Esophagus squamous epithelium (tissue), 5 donors: Measurements from ENCODE around the gene ANKRD28. TPM values are rescaled to one million over a fixed set of nuclear protein-coding genes. Genes with fewer than 3 reads are reported as not detected.

Source experiments
- DNase-seq: peaks from one replicate; lab custom pipeline; 2025; lab: John Stamatoyannopoulos, UW
- H3K27ac ChIP-seq, 4 donors: fragments of 200-600 bp; sonication (generic); one replicate each; pipeline ENCODE4 v1.5.1; 2016 to 2019; ENCODE audit warnings: mild to moderate bottlenecking in 1 of 4
- H3K27me3 ChIP-seq, 4 donors: fragments of 200-600 bp; sonication (generic); 1 replicate in 3 of 4; 2 replicates in 1 of 4; pipeline versions ENCODE4 v1.5.1 to v1.6.0; 2017 to 2021; ENCODE audit warnings: antibody characterized with exemption in 1 of 4
- H3K36me3 ChIP-seq, 3 donors: fragments of 200-600 bp; sonication (generic); one replicate each; pipeline ENCODE4 v1.5.1; 2016 to 2019
- H3K4me1 ChIP-seq, 3 donors: fragments of 200-600 bp; sonication (generic); one replicate each; pipeline ENCODE4 v1.5.1; 2017 to 2019
- H3K4me3 ChIP-seq, 4 donors: fragments of 200-600 bp; sonication (generic); 1 replicate in 3 of 4; 2 replicates in 1 of 4; pipeline ENCODE4 v1.5.1; 2016 to 2019; ENCODE audit warnings: mild to moderate bottlenecking in 2 of 4, moderate library complexity in 1 of 4
- H3K9me3 ChIP-seq, 3 donors: fragments of 200-600 bp; sonication (generic); one replicate each; pipeline ENCODE4 v1.5.1; 2016 to 2019
- POLR2A ChIP-seq, 4 donors: fragments of 450-650 bp; IDR thresholded peaks; one replicate each; pipeline ENCODE4 v1.6.1; 2017; ENCODE audit warnings: antibody characterized with exemption in 4 of 4, mild to moderate bottlenecking in 4 of 4, moderate library complexity in 3 of 4
- WGBS, 2 donors: methylation state at CpG; one replicate each; pipeline ENCODE4 v1.1.5; 2018; 5-methylcytosine and 5-hydroxymethylcytosine counted together
- intact Hi-C: fragments of 100-400 bp; cut with DNase I; formaldehyde crosslinking; loops from one replicate; pipeline ENCODE4 v1.15.0; 2022
- total RNA-seq, 4 donors: library from RNA; depleted of rRNA; stranded (reverse); fragments of >200 nt; gene quantifications; one replicate each; pipeline ENCODE4 v1.1.0, GENCODE V29; 2016
- TF ChIP-seq, protein P1 (sequence below), 6 experiments: fragments of 450-650 bp in 4 of 6; fragments of 200-600 bp in 2 of 6; sonication (generic) in 2 of 6; IDR thresholded peaks; one replicate each; pipeline ENCODE4 v1.5.1; 2016 to 2019; ENCODE audit warnings: antibody characterized with exemption in 6 of 6, mild to moderate bottlenecking in 4 of 6, moderate library complexity in 4 of 6
- donor health status: DM: yes; HTN: yes; CAD: no.

The ANKRD28 gene
- total RNA-seq, 4 donors from 2014 or later: 20.8 to 49.6 (median 31.8) TPM

DNA sequence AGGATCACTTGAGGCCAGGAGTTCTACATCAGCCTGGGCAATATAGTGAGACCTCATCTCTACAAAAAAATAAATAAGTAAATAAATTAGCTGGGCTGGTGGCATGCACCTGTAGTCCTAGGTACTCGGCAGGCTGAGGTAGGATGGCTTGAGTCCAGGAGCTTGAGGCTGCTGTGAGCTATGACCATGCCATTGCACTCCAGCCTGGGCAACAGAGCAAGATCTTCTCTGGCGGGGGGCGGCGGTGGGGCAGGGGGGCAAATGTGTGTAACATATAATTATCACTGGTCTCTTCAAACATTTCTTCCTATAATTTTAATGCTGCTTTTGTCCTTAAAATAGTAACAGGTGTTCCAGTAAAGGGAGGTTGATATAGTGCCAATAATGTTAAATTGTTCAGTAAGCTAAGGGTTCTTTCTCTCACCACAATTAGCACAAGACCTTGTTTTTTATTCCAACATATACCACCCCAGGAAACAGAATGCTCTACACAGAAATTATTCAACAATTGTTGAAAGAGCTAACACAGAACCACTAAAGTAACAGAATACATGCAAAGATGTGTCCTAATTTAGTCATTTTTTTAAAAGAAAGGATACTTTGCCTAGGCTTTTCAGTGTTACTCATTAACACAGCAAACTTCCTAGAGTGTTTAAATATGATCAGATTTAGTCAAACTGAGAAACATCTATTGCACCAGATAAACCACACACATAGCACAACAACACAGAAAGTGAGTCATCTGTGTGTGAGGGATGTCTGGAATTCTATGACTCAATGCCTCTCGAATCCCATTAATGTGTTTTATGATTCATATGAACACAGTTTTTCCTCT is 29.1 kb downstream of the ANKRD28 start:
- H3K4me3 ChIP-seq: no peak overlapping the region
- H3K9me3 ChIP-seq: no peaks in the 10 kb centered on the region
- H3K27ac ChIP-seq: peak overlapping the region in 3 of 4 donors; percentile 7 to 51 (median 34)
- intact Hi-C loops: no loop called here
- WGBS, 2 donors: 60 to 69% methylated on average over 5 of the region's 5 CpGs
- H3K36me3 ChIP-seq: peaks cover 0 to 18% (median 0%) of the 10 kb centered on the region in 3 donors
- H3K27me3 ChIP-seq: no peaks in the 10 kb centered on the region
- TF ChIP-seq, protein P1, sequence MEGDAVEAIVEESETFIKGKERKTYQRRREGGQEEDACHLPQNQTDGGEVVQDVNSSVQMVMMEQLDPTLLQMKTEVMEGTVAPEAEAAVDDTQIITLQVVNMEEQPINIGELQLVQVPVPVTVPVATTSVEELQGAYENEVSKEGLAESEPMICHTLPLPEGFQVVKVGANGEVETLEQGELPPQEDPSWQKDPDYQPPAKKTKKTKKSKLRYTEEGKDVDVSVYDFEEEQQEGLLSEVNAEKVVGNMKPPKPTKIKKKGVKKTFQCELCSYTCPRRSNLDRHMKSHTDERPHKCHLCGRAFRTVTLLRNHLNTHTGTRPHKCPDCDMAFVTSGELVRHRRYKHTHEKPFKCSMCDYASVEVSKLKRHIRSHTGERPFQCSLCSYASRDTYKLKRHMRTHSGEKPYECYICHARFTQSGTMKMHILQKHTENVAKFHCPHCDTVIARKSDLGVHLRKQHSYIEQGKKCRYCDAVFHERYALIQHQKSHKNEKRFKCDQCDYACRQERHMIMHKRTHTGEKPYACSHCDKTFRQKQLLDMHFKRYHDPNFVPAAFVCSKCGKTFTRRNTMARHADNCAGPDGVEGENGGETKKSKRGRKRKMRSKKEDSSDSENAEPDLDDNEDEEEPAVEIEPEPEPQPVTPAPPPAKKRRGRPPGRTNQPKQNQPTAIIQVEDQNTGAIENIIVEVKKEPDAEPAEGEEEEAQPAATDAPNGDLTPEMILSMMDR (IDR thresholded peaks at IDR 0.05): no peak
- no peak for TF ChIP-seq POLR2A (IDR thresholded peaks at IDR 0.05)
- peaks cover 0 to 16% (median 16%) of the 10 kb centered on the region in 3 donors for H3K4me1 ChIP-seq
- DNase-seq: no peak

DNA sequence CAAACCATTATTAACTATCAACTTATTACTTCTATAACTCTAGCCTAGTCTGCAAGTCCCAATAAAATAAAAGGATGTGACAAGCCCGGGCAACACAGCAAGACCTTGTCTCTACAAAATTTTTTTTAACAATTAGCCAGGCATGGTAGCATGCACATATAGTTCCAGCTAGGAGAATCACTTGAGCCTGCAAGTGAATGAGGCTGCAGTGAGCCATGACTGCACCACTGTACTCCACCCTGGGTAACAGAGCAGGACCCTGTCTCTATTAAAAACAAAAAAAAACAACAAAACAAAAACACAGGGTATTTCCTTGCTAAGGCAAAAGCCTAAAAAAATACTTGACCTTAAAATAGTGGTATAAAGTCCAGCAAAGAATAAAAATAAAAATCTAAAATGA is 31.4 kb downstream of the ANKRD28 start:
- peaks cover 0 to 27% (median 0%) of the 10 kb centered on the region in 3 donors for H3K36me3 ChIP-seq
- H3K27me3 ChIP-seq: no peaks in the 10 kb centered on the region
- WGBS, 2 donors: 58 to 76% methylated on average over 1 of the region's 1 CpG
- intact Hi-C loops: no loop called here
- DNase-seq: no peak
- peaks cover 0 to 16% (median 16%) of the 10 kb centered on the region in 3 donors for H3K4me1 ChIP-seq
- H3K27ac ChIP-seq: no peak overlapping the region
- no peak for TF ChIP-seq POLR2A (IDR thresholded peaks at IDR 0.05)
- TF ChIP-seq, protein P1 (IDR thresholded peaks at IDR 0.05): no peak
- H3K9me3 ChIP-seq: no peaks in the 10 kb centered on the region
- no peak overlapping the region for H3K4me3 ChIP-seq

- Histone ChIP-seq H3K4me1 (no peaks in the 10 kb centered on the region), H3K4me3 (no peak overlapping the region), H3K27ac (no peak overlapping the region), H3K9me3 (no peaks in the 10 kb centered on the region), H3K36me3 (peaks cover 0 to 24% (median 0%) of the 10 kb centered on the region in 3 donors), H3K27me3 (no peaks in the 10 kb centered on the region)
- intact Hi-C loops: no loop called here
- no peak for DNase-seq
- TF ChIP-seq POLR2A (IDR thresholded peaks at IDR 0.05): no peak
- TF ChIP-seq, protein P1 (IDR thresholded peaks at IDR 0.05): no peak
- WGBS, 2 donors: 87 to 90% methylated on average over 3 of the region's 3 CpGs
Measured at GRCh38 chr3:15758295-15758694, 39.5 kb downstream of the ANKRD28 start.

GRCh38 chr3:15757824-15758223 is 40.0 kb downstream of the ANKRD28 start:
- H3K27ac ChIP-seq: no peak overlapping the region
- H3K4me1 ChIP-seq: no peaks in the 10 kb centered on the region
- no peak overlapping the region for H3K4me3 ChIP-seq
- no peak for DNase-seq
- no peaks in the 10 kb centered on the region for H3K27me3 ChIP-seq
- peaks cover 0 to 19% (median 0%) of the 10 kb centered on the region in 3 donors for H3K36me3 ChIP-seq
- H3K9me3 ChIP-seq: no peaks in the 10 kb centered on the region
- no peak for TF ChIP-seq POLR2A (IDR thresholded peaks at IDR 0.05)
- TF ChIP-seq, protein P1 (IDR thresholded peaks at IDR 0.05): no peak
- intact Hi-C loops: no loop called here
- WGBS, 2 donors: 70 to 100% methylated on average over 1 of the region's 1 CpG

- DNase-seq: no peak
- no peaks in the 10 kb centered on the region for H3K4me1 ChIP-seq
- TF ChIP-seq, protein P1 (IDR thresholded peaks at IDR 0.05): no peak
- TF ChIP-seq POLR2A (IDR thresholded peaks at IDR 0.05): no peak
- no peak overlapping the region for H3K4me3 ChIP-seq
- intact Hi-C loops: no loop called here
- 84% methylated on average over 3 of the region's 3 CpGs for WGBS, 2 donors
- H3K36me3 ChIP-seq: peaks cover 0 to 20% (median 0%) of the 10 kb centered on the region in 3 donors
- H3K27ac ChIP-seq: no peak overlapping the region
- no peaks in the 10 kb centered on the region for H3K27me3 ChIP-seq
- no peaks in the 10 kb centered on the region for H3K9me3 ChIP-seq
Measured at GRCh38 chr3:15756505-15756904, 41.3 kb downstream of the ANKRD28 start.
